Transverse colon (tissue), 3 donors: Measurements from ENCODE around the gene PMVK.

Experiments used
- EP300 ChIP-seq: sonication (generic); formaldehyde crosslinking; IDR thresholded peaks from one replicate; pipeline ENCODE4 v1.6.1; 2017; ENCODE audit warnings: antibody characterized with exemption, low read depth
- TF ChIP-seq, protein P1 (sequence below), 5 experiments: fragments of 200-600 bp in 3 of 5; fragments of 450-650 bp in 2 of 5; sonication (generic) in 3 of 5; IDR thresholded peaks; 1 replicate in 2 of 5; 2 replicates in 3 of 5; pipeline ENCODE4 v1.5.1; 2016 to 2017; ENCODE audit warnings: antibody characterized with exemption in 5 of 5, inconsistent platforms in 3 of 5, mild to moderate bottlenecking in 2 of 5, moderate library complexity in 1 of 5

DNA sequence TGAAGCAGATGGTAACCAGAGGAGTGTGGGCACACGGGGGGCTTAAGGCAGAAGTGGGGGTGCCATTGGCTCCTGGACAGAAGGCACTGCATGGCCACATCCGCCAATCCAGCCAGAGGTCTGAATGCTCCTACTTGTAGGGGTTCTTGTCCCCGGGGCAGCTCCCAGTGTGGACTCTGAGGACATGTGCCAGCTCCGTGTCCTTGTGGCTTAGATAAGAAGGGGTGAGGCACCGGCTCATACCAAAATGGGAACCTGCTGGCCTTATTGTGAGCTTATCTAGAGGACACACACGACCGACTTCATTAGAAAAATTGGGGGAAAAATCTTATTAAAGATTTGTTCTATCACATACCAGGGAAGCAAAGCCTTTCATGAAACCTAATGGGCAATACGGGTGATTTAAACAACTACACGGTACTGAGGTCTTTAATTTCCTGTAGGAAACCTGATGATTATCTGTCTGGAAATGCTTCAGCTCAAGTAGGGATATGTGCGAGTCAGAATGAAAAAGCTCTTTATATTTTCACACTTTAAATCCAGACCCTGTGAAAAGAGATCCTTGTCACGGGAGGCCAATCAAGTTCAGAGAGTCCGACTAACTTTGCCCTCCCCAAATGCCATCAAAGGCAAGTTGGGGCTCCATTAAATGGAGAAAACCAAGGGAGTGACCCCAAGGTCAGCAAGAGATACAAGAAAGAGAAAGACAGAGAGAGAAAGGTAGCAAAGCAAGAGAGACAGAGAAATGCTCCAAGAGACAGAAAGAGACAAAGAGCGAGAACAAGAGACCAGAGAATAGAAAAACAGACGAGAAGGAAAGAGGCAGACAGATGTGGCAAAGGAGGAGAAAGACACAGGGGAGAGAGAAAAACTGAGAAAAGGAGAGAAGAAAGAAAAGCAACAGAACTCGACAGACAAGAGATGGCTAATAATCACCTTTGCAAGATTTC, 52.3 kb downstream of the PMVK start:
- TF ChIP-seq, protein P1, sequence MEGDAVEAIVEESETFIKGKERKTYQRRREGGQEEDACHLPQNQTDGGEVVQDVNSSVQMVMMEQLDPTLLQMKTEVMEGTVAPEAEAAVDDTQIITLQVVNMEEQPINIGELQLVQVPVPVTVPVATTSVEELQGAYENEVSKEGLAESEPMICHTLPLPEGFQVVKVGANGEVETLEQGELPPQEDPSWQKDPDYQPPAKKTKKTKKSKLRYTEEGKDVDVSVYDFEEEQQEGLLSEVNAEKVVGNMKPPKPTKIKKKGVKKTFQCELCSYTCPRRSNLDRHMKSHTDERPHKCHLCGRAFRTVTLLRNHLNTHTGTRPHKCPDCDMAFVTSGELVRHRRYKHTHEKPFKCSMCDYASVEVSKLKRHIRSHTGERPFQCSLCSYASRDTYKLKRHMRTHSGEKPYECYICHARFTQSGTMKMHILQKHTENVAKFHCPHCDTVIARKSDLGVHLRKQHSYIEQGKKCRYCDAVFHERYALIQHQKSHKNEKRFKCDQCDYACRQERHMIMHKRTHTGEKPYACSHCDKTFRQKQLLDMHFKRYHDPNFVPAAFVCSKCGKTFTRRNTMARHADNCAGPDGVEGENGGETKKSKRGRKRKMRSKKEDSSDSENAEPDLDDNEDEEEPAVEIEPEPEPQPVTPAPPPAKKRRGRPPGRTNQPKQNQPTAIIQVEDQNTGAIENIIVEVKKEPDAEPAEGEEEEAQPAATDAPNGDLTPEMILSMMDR (IDR thresholded peaks at IDR 0.05): no peak
- TF ChIP-seq EP300: no peak
